Right cardiac atrium (tissue), 5 donors: ENCODE results near the gene SLC46A3. TPM values are rescaled to one million over a fixed set of nuclear protein-coding genes. Genes with fewer than 3 reads are reported as not detected.

Source experiments
- ATAC-seq, 2 donors: fragments of 200-7000 bp; cut with Tn5 transposase; one replicate each; pipeline versions ENCODE4 v1.8.0 to v1.9.1; 2020; ENCODE audit warnings: moderate library complexity in 2 of 2, mild to moderate bottlenecking in 1 of 2
- DNase-seq, 3 donors: peaks; one replicate each; pipeline ENCODE4 v3.0.0-alpha.2; 2020
- H3K27ac ChIP-seq: one replicate; pipeline ENCODE4 v1.5.1; 2013; ENCODE audit warnings: mild to moderate bottlenecking, low read length, control low read depth, moderate library complexity
- H3K27me3 ChIP-seq: one replicate; pipeline ENCODE4 v1.6.1; 2013; ENCODE audit not compliant: control insufficient read depth, insufficient read depth
- H3K4me1 ChIP-seq: one replicate; pipeline ENCODE4 v1.6.1; 2013; ENCODE audit warnings: low read length; ENCODE audit not compliant: control insufficient read depth, insufficient read depth
- H3K4me3 ChIP-seq: one replicate; pipeline ENCODE4 v1.5.1; 2013; ENCODE audit warnings: low read length, control low read depth
- H3K9me3 ChIP-seq: one replicate; pipeline ENCODE4 v1.6.1; 2013; ENCODE audit warnings: low read length; ENCODE audit not compliant: control insufficient read depth
- WGBS: extraction: QIAGEN DNeasy Blood & Tissue Kit; methylation state at CpG from one replicate; pipeline ENCODE4 v1.1.7; 2013; 5-methylcytosine and 5-hydroxymethylcytosine counted together
- intact Hi-C, 4 donors: fragments of 100-400 bp; cut with DNase I; formaldehyde crosslinking; loops; one replicate each; pipeline versions ENCODE4 v1.11.0 to v1.14.0; 2022 to 2023
- long read RNA-seq, 4 donors: library from polyadenylated mRNA; unstranded; transcript quantifications; one replicate each; pipeline ENCODE4 v2.0.0, GENCODE V29; 2020 to 2021
- polyA plus RNA-seq: library from polyadenylated mRNA; stranded (reverse); fragments of 200-250 nt; gene quantifications from one replicate; pipeline ENCODE4 v1.2.3, GENCODE V29; 2013
- total RNA-seq, 4 donors: library from RNA; stranded (reverse); fragmentation: NEBNext Ultra II Directional; extraction: Animal tissue kit (Norgen Biotek cat#: 25700); gene quantifications; one replicate each; pipeline ENCODE4 v1.2.1, GENCODE V29; 2021
- donor health status: healthy with polysubstance abuse.
- donor health status: DM: no; HTN: yes; CAD: no.
- donor health status: DM: no; HTN: no; CAD: no.
- donor health status: DM: no; HTN: yes; CAD: no; lungs with severe emphysema.
- donor health status: DM: yes; HTN: yes; CAD: no.

SLC46A3 gene
- 10 to 100 TPM; 14.1 to 22.2 (median 20.5) TPM for total RNA-seq
- 16.5 TPM for polyA plus RNA-seq
- long read RNA-seq, donor 1, transcript SLC46A3-201 (6 exons, 3,173 nt), result major isoform, 64 of 77 reads
- long read RNA-seq, donor 1, partial matches to known transcripts, result 3 of 77 reads
- long read RNA-seq, donor 1, other reads (novel, unspliced or antisense), result 7 of 77 reads
- long read RNA-seq, donor 2, transcript SLC46A3-201 (6 exons, 3,173 nt), result major isoform, 19 of 24 reads
- long read RNA-seq, donor 2, partial matches to known transcripts, result 1 of 24 reads
- long read RNA-seq, donor 2, other reads (novel, unspliced or antisense), result 4 of 24 reads
- long read RNA-seq, donor 3, transcript SLC46A3-201 (6 exons, 3,173 nt), result major isoform, 45 of 74 reads
- long read RNA-seq, donor 3, transcript SLC46A3-202 (7 exons, 2,121 nt), result minor isoform, 11 of 74 reads
- long read RNA-seq, donor 3, partial matches to known transcripts, result 2 of 74 reads
- long read RNA-seq, donor 3, other reads (novel, unspliced or antisense), result 16 of 74 reads
- long read RNA-seq, donor 4, transcript SLC46A3-201 (6 exons, 3,173 nt), result major isoform, 25 of 34 reads
- long read RNA-seq, donor 4, partial matches to known transcripts, result 4 of 34 reads
- long read RNA-seq, donor 4, other reads (novel, unspliced or antisense), result 4 of 34 reads

- Histone ChIP-seq H3K27ac (peak within 1 kb of the TSS; percentile 97), H3K9me3 (no peaks in the 10 kb centered on the region), H3K27me3 (no peaks in the 10 kb centered on the region), H3K4me3 (peak within 1 kb of the TSS; percentile 70), H3K4me1 (peaks cover 2% of the 10 kb centered on the region)
- DNase-seq, result peak; percentile 99 to 100 (median 100)
- under 1% methylated on average over 78 of the region's 78 CpGs for WGBS
- ATAC-seq, result peak; percentile 99
- intact Hi-C loops, result no loop called here
Measured at GRCh38 chr13:28718543-28719226, at the start of gene SLC46A3. Gene SLC46A3, minus strand, starts transcription at chr13:28718970. Its CDS starts 972 bp downstream, at chr13:28717998.

- intact Hi-C loops, result no loop called here
- DNase-seq (no peak), ATAC-seq (no peak)
- H3K27ac ChIP-seq, result no peak overlapping the region
- no peaks in the 10 kb centered on the region for H3K4me1 ChIP-seq
- WGBS, result 90% methylated on average over 4 of the region's 4 CpGs
- no peaks in the 10 kb centered on the region for H3K27me3 ChIP-seq
- no peak overlapping the region for H3K4me3 ChIP-seq
- no peaks in the 10 kb centered on the region for H3K9me3 ChIP-seq
Measured at GRCh38 chr13:28763887-28764286, 45.1 kb upstream of the SLC46A3 start.

GRCh38 chr13:28761586-28761985 is 42.8 kb upstream of the SLC46A3 start:
- 66% methylated on average over 4 of the region's 4 CpGs for WGBS
- Histone ChIP-seq H3K4me3 (no peak overlapping the region), H3K27me3 (no peaks in the 10 kb centered on the region), H3K27ac (no peak overlapping the region), H3K4me1 (no peaks in the 10 kb centered on the region), H3K9me3 (no peaks in the 10 kb centered on the region)
- intact Hi-C loops, result no loop called here
- DNase-seq, result no peak
- ATAC-seq, result no peak

- ATAC-seq (no peak), DNase-seq (no peak)
- Histone ChIP-seq H3K4me1 (peaks cover 3% of the 10 kb centered on the region), H3K4me3 (no peak overlapping the region), H3K27me3 (no peaks in the 10 kb centered on the region), H3K27ac (no peak overlapping the region), H3K9me3 (no peaks in the 10 kb centered on the region)
- intact Hi-C loops, result no loop called here
- WGBS, result 59% methylated on average over 5 of the region's 5 CpGs
Measured at GRCh38 chr13:28755546-28755870, 36.7 kb upstream of the SLC46A3 start.

- ATAC-seq (peak; percentile 85 to 94), DNase-seq (peak; percentile 57 to 77 (median 73))
- H3K4me3 ChIP-seq, result peak overlapping the region; percentile 3
- no peaks in the 10 kb centered on the region for H3K9me3 ChIP-seq
- H3K27me3 ChIP-seq, result no peaks in the 10 kb centered on the region
- peaks cover 5% of the 10 kb centered on the region for H3K4me1 ChIP-seq
- H3K27ac ChIP-seq, result peak overlapping the region; percentile 86
- WGBS, result 54% methylated on average over 32 of the region's 32 CpGs
- intact Hi-C loops, result no loop called here
Measured at GRCh38 chr13:28754698-28755545, 36.2 kb upstream of the SLC46A3 start.

- DNase-seq (no peak), ATAC-seq (no peak)
- H3K4me3 ChIP-seq, result no peak overlapping the region
- H3K4me1 ChIP-seq, result peaks cover 6% of the 10 kb centered on the region
- peak overlapping the region; percentile 86 for H3K27ac ChIP-seq
- intact Hi-C loops, result no loop called here
- no peaks in the 10 kb centered on the region for H3K9me3 ChIP-seq
- no peaks in the 10 kb centered on the region for H3K27me3 ChIP-seq
- 93% methylated on average over 3 of the region's 3 CpGs for WGBS
Measured at GRCh38 chr13:28753946-28754345, 35.2 kb upstream of the SLC46A3 start.

GRCh38 chr13:28753208-28753892 is 34.6 kb upstream of the SLC46A3 start:
- H3K9me3 ChIP-seq, result no peaks in the 10 kb centered on the region
- H3K4me3 ChIP-seq, result no peak overlapping the region
- ATAC-seq (peak; percentile 61 to 75), DNase-seq (peak; percentile 58 to 61 (median 60))
- 46% methylated on average over 5 of the region's 5 CpGs for WGBS
- H3K27ac ChIP-seq, result no peak overlapping the region
- intact Hi-C loops, result no loop called here
- H3K4me1 ChIP-seq, result peaks cover 6% of the 10 kb centered on the region
- H3K27me3 ChIP-seq, result no peaks in the 10 kb centered on the region

- 52% methylated on average over 7 of the region's 7 CpGs for WGBS
- no peaks in the 10 kb centered on the region for H3K27me3 ChIP-seq
- intact Hi-C loops, result no loop called here
- H3K9me3 ChIP-seq, result no peaks in the 10 kb centered on the region
- no peak overlapping the region for H3K4me3 ChIP-seq
- no peak for DNase-seq
- H3K27ac ChIP-seq, result no peak overlapping the region
- peaks cover 6% of the 10 kb centered on the region for H3K4me1 ChIP-seq
- no peak for ATAC-seq
Measured at GRCh38 chr13:28751175-28751960, 32.6 kb upstream of the SLC46A3 start.

- no peak for DNase-seq
- Histone ChIP-seq H3K27me3 (no peaks in the 10 kb centered on the region), H3K4me3 (no peak overlapping the region), H3K4me1 (peaks cover 6% of the 10 kb centered on the region), H3K9me3 (no peaks in the 10 kb centered on the region), H3K27ac (no peak overlapping the region)
- 48% methylated on average over 5 of the region's 5 CpGs for whole genome bisulfite sequencing
- ATAC-seq, result peak in 1 of 2 donors; percentile 25
- intact Hi-C loops, result no loop called here
Measured at GRCh38 chr13:28750187-28751045, 31.6 kb upstream of the SLC46A3 start.
